T follicular helper cell (primary cell): ENCODE data around the gene GLS2.
"Not testable (repeated sequence)": the region's sequence is repeated elsewhere in the genome, so short reads cannot be mapped to it uniquely, and the experiment has no call there.

Experiments used
- DNase-seq: peaks from one replicate; pipeline ENCODE4 v3.0.0-alpha.2; 2020; ENCODE audit warnings: low read depth

Gene GLS2

GRCh38 chr12:56448860-56449621 is 38.9 kb downstream of the GLS2 start, which contains the start of gene TIMELESS:
Gene TIMELESS (minus strand): TSS chr12:56449426. CDS start chr12:56434170, 15,256 bp downstream.
- peak; percentile 77 for DNase-seq

GRCh38 chr12:56443208-56443607 is 44.8 kb downstream of the GLS2 start:
- not testable (repeated sequence) for DNase-seq

DNA sequence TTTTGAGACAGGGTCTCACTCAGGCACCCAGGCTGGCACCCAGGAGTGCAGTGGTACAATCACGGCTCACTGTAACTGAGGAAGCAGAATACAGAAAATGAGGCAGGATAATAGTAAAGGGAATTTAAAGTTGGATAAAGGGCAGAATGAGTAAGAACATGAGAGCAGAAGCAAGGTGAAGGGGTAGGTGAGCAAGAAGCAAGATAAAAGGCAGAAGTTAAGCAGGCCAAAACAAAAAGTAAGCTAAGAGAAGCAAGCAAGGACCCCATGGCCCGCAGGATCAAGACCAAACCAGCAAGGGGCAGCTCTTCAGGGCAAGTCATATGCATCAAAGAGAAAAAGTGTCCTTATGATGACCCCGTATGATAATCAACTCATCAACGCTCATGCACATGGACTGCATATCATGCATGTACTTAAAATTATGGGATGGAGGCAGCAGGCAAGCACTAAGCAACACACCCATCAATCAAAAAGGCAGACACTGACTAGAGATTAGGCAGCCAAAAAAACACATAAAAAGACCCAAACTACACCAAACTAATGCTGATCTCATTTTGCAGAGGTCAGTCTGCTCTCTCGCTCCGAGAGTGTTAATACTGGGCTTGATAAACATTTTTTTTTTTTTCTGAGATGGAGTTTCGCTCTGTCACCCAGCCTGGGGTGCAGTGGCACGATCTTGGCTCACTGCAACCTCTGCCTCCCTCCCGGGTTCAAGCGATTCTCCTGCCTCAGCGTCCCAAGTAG is 50.4 kb downstream of the GLS2 start:
- DNase-seq, result no peak

- DNase-seq, result no peak
Observed at GRCh38 chr12:56434828-56435227, 53.1 kb downstream of the GLS2 start.

DNA sequence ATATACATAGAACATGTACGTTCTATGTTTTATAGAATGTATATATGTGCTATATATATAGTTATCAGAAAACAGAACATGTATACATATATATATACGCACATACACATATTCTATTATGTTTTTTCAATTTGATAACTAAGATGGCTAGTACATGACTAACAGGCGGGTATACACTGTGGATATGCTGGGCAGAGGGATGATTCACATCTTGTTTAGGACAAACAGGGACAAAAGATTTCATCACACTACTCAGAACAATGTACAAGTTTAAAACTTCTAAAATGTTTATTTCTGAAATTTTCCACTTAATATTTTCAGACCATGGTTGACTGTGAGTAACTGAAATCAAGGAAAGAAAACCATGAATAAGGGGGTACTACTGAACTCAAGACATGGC is 56.1 kb downstream of the GLS2 start:
- no peak for DNase-seq

GRCh38 chr12:56431288-56431687 is 56.7 kb downstream of the GLS2 start:
- DNase-seq, result no peak

- DNase-seq, result no peak
Observed at GRCh38 chr12:56425940-56426438, 62.0 kb downstream of the GLS2 start.

DNA sequence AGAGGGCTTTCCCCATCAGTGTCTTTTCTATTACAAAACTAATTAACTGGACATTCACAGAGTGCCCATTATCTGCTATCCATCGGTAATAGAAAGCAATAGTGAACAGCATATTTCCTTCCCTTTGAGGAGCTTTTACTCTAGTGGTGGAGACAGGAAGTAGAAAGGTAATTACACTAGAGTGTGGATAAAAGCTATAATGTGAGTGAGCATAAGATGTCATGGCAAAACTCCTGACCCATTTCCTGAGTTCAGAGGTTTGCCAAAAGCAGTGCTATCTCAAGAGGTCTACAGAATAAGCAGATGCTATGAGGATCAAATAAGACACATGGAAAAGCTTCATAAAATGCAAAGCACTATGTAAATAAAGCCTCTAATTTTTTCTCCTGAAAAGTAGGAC is 62.8 kb downstream of the GLS2 start:
- no peak for DNase-seq
